H1 (cell line): ENCODE measurements around the gene EHBP1. TPM values are rescaled to one million over a fixed set of nuclear protein-coding genes. Genes with fewer than 3 reads are reported as not detected.

Experiments
- CTCF ChIA-PET: fragments of 300-600 bp; sonication (Branson Sonifier 250); formaldehyde crosslinking; loops from one replicate; lab custom pipeline; 2021; ENCODE audit not compliant: partially characterized antibody; lab: Charles Lee
- POLR2A ChIA-PET: fragments of 300-600 bp; sonication (Branson Sonifier 250); formaldehyde crosslinking; loops from one replicate; lab custom pipeline; 2021; ENCODE audit warnings: inconsistent platforms; ENCODE audit not compliant: partially characterized antibody; lab: Charles Lee
- DNase-seq, 2 experiments: peaks; one replicate each; pipeline versions ENCODE4 v3.0.0 to v3.0.0-alpha.2; 2010 to 2022; ENCODE audit warnings: low spot score in 2 of 2, low read depth in 1 of 2, mixed read lengths in 1 of 2
- FAIRE-seq: peaks from 2 replicates; lab custom pipeline; 2011; peaks lifted over from hg19 to GRCh38; lab: Jason Lieb, UNC
- H2AFZ ChIP-seq: 2 replicates; pipeline ENCODE4 v1.8.1; 2012; ENCODE audit warnings: low read length, inconsistent platforms
- H2AK5ac ChIP-seq: 2 replicates; pipeline ENCODE4 v1.6.1; 2013; ENCODE audit warnings: low read depth, low read length
- H2BK120ac ChIP-seq: replicated peaks from 2 replicates; pipeline ENCODE3; 2013; ENCODE audit warnings: low read depth, low read length, inconsistent platforms
- H2BK12ac ChIP-seq: 2 replicates; pipeline ENCODE4 v1.6.1; 2013; ENCODE audit warnings: low read depth, low read length
- H2BK15ac ChIP-seq: 2 replicates; pipeline ENCODE4 v1.6.1; 2013; ENCODE audit warnings: low read length
- H2BK20ac ChIP-seq: 2 replicates; pipeline ENCODE4 v1.6.1; 2013; ENCODE audit warnings: low read length
- H2BK5ac ChIP-seq: 2 replicates; pipeline ENCODE4 v1.6.1; 2013; ENCODE audit warnings: low read depth, low read length
- H3K14ac ChIP-seq: 2 replicates; pipeline ENCODE4 v1.6.1; 2013; ENCODE audit warnings: inconsistent platforms; ENCODE audit not compliant: insufficient read length
- H3K18ac ChIP-seq: 2 replicates; pipeline ENCODE4 v1.6.1; 2013; ENCODE audit warnings: low read length; ENCODE audit errors: extremely low read depth
- H3K23ac ChIP-seq: 2 replicates; pipeline ENCODE4 v1.6.1; 2013; ENCODE audit warnings: inconsistent platforms; ENCODE audit not compliant: insufficient read length
- H3K23me2 ChIP-seq: 2 replicates; pipeline ENCODE4 v1.6.1; 2013; ENCODE audit warnings: low read depth, low read length
- H3K27ac ChIP-seq: 2 replicates; pipeline ENCODE4 v1.6.1; 2011; ENCODE audit warnings: low read depth, low read length, inconsistent platforms
- H3K27me3 ChIP-seq, 4 experiments: replicated peaks in 1 of 4; 1 replicate in 1 of 4; 2 replicates in 3 of 4; pipeline versions ENCODE4 v1.6.1 to v1.8.1; 2011 to 2013; ENCODE audit warnings: low read length in 3 of 4, mild to moderate bottlenecking in 3 of 4, inconsistent platforms in 2 of 4, mixed read lengths in 2 of 4, moderate library complexity in 1 of 4; ENCODE audit not compliant: control insufficient read depth in 3 of 4, insufficient read depth in 3 of 4; ENCODE audit errors: extremely low read depth in 1 of 4
- H3K36me3 ChIP-seq, 4 experiments: 2 replicates each; pipeline versions ENCODE4 v1.6.1 to v1.8.1; 2011 to 2013; ENCODE audit warnings: mild to moderate bottlenecking in 4 of 4, low read length in 3 of 4, moderate library complexity in 2 of 4, control low read depth in 1 of 4, inconsistent platforms in 1 of 4; ENCODE audit not compliant: insufficient read depth in 4 of 4, control insufficient read depth in 2 of 4
- H3K4ac ChIP-seq: replicated peaks from 2 replicates; pipeline ENCODE3; 2013; ENCODE audit warnings: low read length, low read depth, mixed read lengths, inconsistent platforms; ENCODE audit not compliant: insufficient read length
- H3K4me1 ChIP-seq, 4 experiments: replicated peaks in 1 of 4; 1 replicate in 1 of 4; 2 replicates in 3 of 4; pipeline versions ENCODE4 v1.6.1 to v1.8.1; 2011 to 2013; ENCODE audit warnings: low read length in 3 of 4, inconsistent platforms in 2 of 4, mixed read lengths in 1 of 4; ENCODE audit not compliant: insufficient read depth in 4 of 4, control insufficient read depth in 3 of 4
- H3K4me2 ChIP-seq, 2 experiments: 2 replicates each; pipeline versions ENCODE4 v1.6.1 to v1.8.1; 2011 to 2013; ENCODE audit warnings: low read depth in 2 of 2, low read length in 2 of 2, control low read depth in 1 of 2, inconsistent platforms in 1 of 2, mild to moderate bottlenecking in 1 of 2; ENCODE audit not compliant: insufficient read depth in 1 of 2
- H3K4me3 ChIP-seq, 4 experiments: fragments of 200-600, 300-600 bp in 1 of 4; sonication (generic), shearing (Covaris generic), sonication (Bioruptor Twin) in 1 of 4; 2 replicates each; pipeline versions ENCODE4 v1.5.1 to v1.8.1; 2011 to 2016; ENCODE audit warnings: low read length in 4 of 4, low read depth in 3 of 4, control low read depth in 2 of 4, inconsistent platforms in 2 of 4, mild to moderate bottlenecking in 2 of 4, mixed read lengths in 1 of 4, moderate library complexity in 1 of 4; ENCODE audit not compliant: insufficient read depth in 2 of 4; ENCODE audit errors: extremely low read depth in 1 of 4
- H3K56ac ChIP-seq: replicated peaks from 2 replicates; pipeline ENCODE3; 2013; ENCODE audit warnings: low read depth, mild to moderate bottlenecking, mixed read lengths, low read length, inconsistent platforms; ENCODE audit not compliant: insufficient read length
- H3K79me1 ChIP-seq: 2 replicates; pipeline ENCODE4 v1.6.1; 2013; ENCODE audit warnings: low read depth, low read length, control low read depth
- H3K79me2 ChIP-seq, 2 experiments: 2 replicates each; pipeline versions ENCODE4 v1.6.1 to v1.8.1; 2012 to 2013; ENCODE audit warnings: low read length in 2 of 2, mild to moderate bottlenecking in 2 of 2, inconsistent platforms in 1 of 2; ENCODE audit not compliant: insufficient read depth in 2 of 2, control insufficient read depth in 1 of 2
- H3K9ac ChIP-seq, 4 experiments: replicated peaks in 1 of 4; 1 replicate in 1 of 4; 2 replicates in 3 of 4; pipeline versions ENCODE4 v1.6.1 to v1.8.1; 2011 to 2013; ENCODE audit warnings: low read depth in 3 of 4, low read length in 3 of 4, control low read depth in 2 of 4, mild to moderate bottlenecking in 2 of 4, moderate library complexity in 2 of 4, inconsistent platforms in 1 of 4; ENCODE audit errors: extremely low read depth in 1 of 4
- H3K9me3 ChIP-seq, 2 experiments: 2 replicates each; pipeline versions ENCODE4 v1.6.1 to v1.8.1; 2012 to 2013; ENCODE audit warnings: mild to moderate bottlenecking in 2 of 2, moderate library complexity in 2 of 2, control low read depth in 1 of 2, inconsistent platforms in 1 of 2, low read depth in 1 of 2, low read length in 1 of 2, mixed read lengths in 1 of 2; ENCODE audit not compliant: insufficient read depth in 2 of 2
- H4K20me1 ChIP-seq, 2 experiments: replicated peaks in 1 of 2; 2 replicates each; pipeline versions ENCODE3 to v1.8.1; 2011 to 2013; ENCODE audit warnings: inconsistent platforms in 2 of 2, low read length in 2 of 2, mild to moderate bottlenecking in 1 of 2; ENCODE audit not compliant: insufficient read depth in 2 of 2, control insufficient read depth in 1 of 2
- H4K5ac ChIP-seq: 2 replicates; pipeline ENCODE4 v1.6.1; 2013; ENCODE audit warnings: low read length, low read depth, mixed read lengths, inconsistent platforms; ENCODE audit not compliant: insufficient read length
- H4K8ac ChIP-seq: 2 replicates; pipeline ENCODE4 v1.8.0; 2013; ENCODE audit warnings: mild to moderate bottlenecking, moderate library complexity, low read length, inconsistent platforms; ENCODE audit not compliant: insufficient read depth; ENCODE audit errors: extremely low read depth
- H4K91ac ChIP-seq: replicated peaks from 2 replicates; pipeline ENCODE3; 2013; ENCODE audit warnings: low read length, mixed read lengths, inconsistent platforms; ENCODE audit not compliant: insufficient read length
- SP1 ChIP-seq: IDR thresholded peaks from 2 replicates; pipeline ENCODE4 v1.6.1; 2011; ENCODE audit warnings: low read depth, low read length
- WGBS, 2 experiments: shearing (Covaris generic) in 1 of 2; methylation state at CpG; one replicate each; pipeline versions ENCODE4 v1.1.6 to v1.1.7; 2013 to 2015; ENCODE audit warnings: low lambda C conversion rate in 2 of 2, mixed read lengths in 2 of 2, inconsistent platforms in 1 of 2, low coverage in 1 of 2, missing lambda C conversion rate in 1 of 2; ENCODE audit not compliant: insufficient replicate concordance in 2 of 2, insufficient coverage in 1 of 2, insufficient read length in 1 of 2; ENCODE audit errors: extremely low coverage in 1 of 2, missing lambda C conversion rate in 1 of 2; 5-methylcytosine and 5-hydroxymethylcytosine counted together
- polyA plus RNA-seq, 7 experiments: library from polyadenylated mRNA; depleted of rRNA in 3 of 7; stranded (reverse) in 5 of 7; unstranded in 2 of 7; fragments of >200 nt in 5 of 7; fragments of 200-250 nt in 2 of 7; gene quantifications; 1 replicate in 5 of 7; 2 replicates in 1 of 7; 4 replicates in 1 of 7; pipeline versions ENCODE4 v1.2.1 to v1.2.3, GENCODE V29; 2011 to 2013; ENCODE audit warnings: missing spikeins in 2 of 7, mixed read lengths in 2 of 7
- total RNA-seq: library from RNA; stranded (reverse); fragmentation: NEBNext Ultra II Directional; extraction: Animal tissue kit (Norgen Biotek cat#: 25700); gene quantifications from 2 replicates; pipeline ENCODE4 v1.2.1, GENCODE V29; 2021

The EHBP1 gene
- total and polyA plus RNA-seq, 2 of the 8 experiments (the other 6 are each of a cell fraction or from before 2014, with no cell fraction given): 12.0 to 64.1 TPM

- no peaks in the 10 kb centered on the region for H3K79me2 ChIP-seq
- H3K36me3 ChIP-seq: no peaks in the 10 kb centered on the region
- 96% methylated on average over 2 of the region's 2 CpGs; no CpG with 5 or more reads in 1 of the 2 experiments for WGBS, 2 experiments
- no peak overlapping the region for H2BK15ac ChIP-seq
- no peak overlapping the region for H2BK5ac ChIP-seq
- H3K4me2 ChIP-seq: no peak overlapping the region
- H2AK5ac ChIP-seq: no peak overlapping the region
- no peaks in the 10 kb centered on the region for H3K79me1 ChIP-seq
- H3K14ac ChIP-seq: no peak overlapping the region
- no peak for TF ChIP-seq SP1
- H3K18ac ChIP-seq: no peak overlapping the region
- no peaks in the 10 kb centered on the region; the same call in 1 of the 2 replicates for H3K23me2 ChIP-seq
- H4K91ac ChIP-seq: no peak overlapping the region
- DNase-seq (no peak), FAIRE-seq (no peak)
- no peak overlapping the region for H2BK20ac ChIP-seq
- H3K23ac ChIP-seq: no peak overlapping the region
- H3K9ac ChIP-seq: no peak overlapping the region
- CTCF ChIA-PET: interaction anchor here (0.6 to 1.6 kb wide), 2 partner anchors 10 to 1732 kb away, joined by 3 read pairs; no protein-coding TSS in a partner anchor
- H4K5ac ChIP-seq: no peak overlapping the region
- no peak overlapping the region for H3K27ac ChIP-seq
- no peak overlapping the region for H2AFZ ChIP-seq
- no peaks in the 10 kb centered on the region for H3K27me3 ChIP-seq
- no peak overlapping the region for H2BK120ac ChIP-seq
- no peak overlapping the region for H2BK12ac ChIP-seq
- H3K4me1 ChIP-seq: peaks cover 0 to 3% (median 0%) of the 10 kb centered on the region in 4 experiments; a peak in 1 of 7 replicates
- H3K56ac ChIP-seq: no peak overlapping the region
- no peak overlapping the region for H3K4ac ChIP-seq
- H4K20me1 ChIP-seq: no peaks in the 10 kb centered on the region
- no peak overlapping the region for H3K4me3 ChIP-seq
- H3K9me3 ChIP-seq: no peaks in the 10 kb centered on the region
- POLR2A ChIA-PET: no interaction called here
- no peak overlapping the region for H4K8ac ChIP-seq
These were observed 266.4 kb downstream of the EHBP1 start for GRCh38 chr2:62971936-62972335.
